GM10847 (cell line): ENCODE data around the gene MED20.

Experiments used
- POLR2A ChIP-seq: IDR thresholded peaks from 2 replicates; pipeline ENCODE4 v1.6.1; 2011; ENCODE audit not compliant: insufficient read length; ENCODE audit errors: extremely low read depth

MED20 gene

GRCh38 chr6:41935193-41935574 is 14.2 kb upstream of the MED20 start:
- no peak for TF ChIP-seq POLR2A

GRCh38 chr6:41934278-41935192 is 13.6 kb upstream of the MED20 start:
- no peak for TF ChIP-seq POLR2A

- no peak for TF ChIP-seq POLR2A
Observed at GRCh38 chr6:41932378-41932777, 11.4 kb upstream of the MED20 start.

GRCh38 chr6:41931792-41932191 is 10.9 kb upstream of the MED20 start:
- TF ChIP-seq POLR2A, result no peak

GRCh38 chr6:41929924-41930323 is 9.0 kb upstream of the MED20 start:
- TF ChIP-seq POLR2A, result no peak

GRCh38 chr6:41927253-41927652 is 6.3 kb upstream of the MED20 start:
- TF ChIP-seq POLR2A, result no peak

- TF ChIP-seq POLR2A, result no peak
Observed at GRCh38 chr6:41922154-41922553, 1.2 kb upstream of the MED20 start.

- no peak for TF ChIP-seq POLR2A
Observed at GRCh38 chr6:41921712-41921998, 716 bp upstream of the MED20 start.

GRCh38 chr6:41917528-41917927 is 3.4 kb downstream of the MED20 start:
- no peak for TF ChIP-seq POLR2A

GRCh38 chr6:41914869-41915530 is 5.9 kb downstream of the MED20 start:
- TF ChIP-seq POLR2A, result no peak

GRCh38 chr6:41914343-41914742 is 6.6 kb downstream of the MED20 start:
- TF ChIP-seq POLR2A, result no peak

GRCh38 chr6:41909727-41910126 is 11.2 kb downstream of the MED20 start:
- TF ChIP-seq POLR2A, result no peak

- TF ChIP-seq POLR2A, result no peak
Observed at GRCh38 chr6:41901882-41902519, 18.9 kb downstream of the MED20 start.

- TF ChIP-seq POLR2A, result no peak
Observed at GRCh38 chr6:41900861-41901260, 20.1 kb downstream of the MED20 start.

GRCh38 chr6:41896281-41896680 is 24.7 kb downstream of the MED20 start:
- TF ChIP-seq POLR2A, result no peak
